ENCODE data around the gene RSPO1. TPM values are rescaled to one million over a fixed set of nuclear protein-coding genes. Genes with fewer than 3 reads are reported as not detected.

RSPO1 gene
- total and polyA plus RNA-seq, 2 of the 13 experiments (the other 11 are each of a cell fraction or from before 2014, with no cell fraction given) = not detected

DNA sequence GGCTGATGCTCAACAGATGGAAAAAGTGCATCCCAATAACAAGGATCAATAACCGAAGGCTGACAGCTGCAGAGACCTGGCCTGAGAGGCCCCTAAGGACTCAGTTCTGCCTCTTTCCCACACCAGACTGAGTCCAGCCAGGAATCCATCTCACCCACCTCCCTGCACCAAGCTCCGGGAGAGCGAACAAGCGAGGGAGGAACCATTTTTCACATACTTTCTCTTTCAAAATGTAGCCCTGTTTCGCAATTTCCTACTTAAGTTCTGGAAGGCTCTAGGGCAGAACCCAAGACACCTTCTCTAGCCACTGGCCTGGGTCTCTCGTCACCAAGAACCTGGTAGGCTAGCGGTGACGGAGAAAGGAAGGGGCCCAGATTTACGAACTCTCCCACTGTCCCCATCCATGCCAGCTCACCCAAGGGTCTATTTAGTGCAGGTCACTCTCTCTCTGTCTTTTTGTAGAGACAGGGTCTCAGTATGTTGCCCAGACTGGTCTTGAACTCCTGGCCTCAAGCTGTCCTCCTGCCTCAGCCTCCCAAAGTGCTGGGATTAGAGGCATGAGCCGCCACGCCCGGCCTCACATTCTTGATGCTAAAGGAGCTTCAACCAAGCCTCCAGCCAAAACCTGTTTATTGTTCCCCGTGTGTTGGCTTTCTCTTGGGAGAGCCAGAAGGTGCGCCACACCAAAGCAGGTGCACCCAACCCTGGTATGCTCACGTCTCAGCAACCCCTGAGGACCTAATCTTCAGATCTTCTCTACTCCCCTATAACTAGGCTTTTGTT is 28.0 kb downstream of the RSPO1 start:
- 28% methylated on average over 11 of the region's 15 CpGs for WGBS (ENCODE audit: low lambda C conversion rate)
- Histone ChIP-seq H3K4me1 (ENCODE audit: insufficient read depth, low read length) (peaks cover 7% of the 10 kb centered on the region; the same call in 1 of the 2 replicates), H3K4me3 (replicated peaks in 1 of 3; ENCODE audit: insufficient read depth in 1 of 3, low read depth in 2 of 3, low read length in 3 of 3) (no peak overlapping the region), H3K9me3 (ENCODE audit: low read length) (no peaks in the 10 kb centered on the region), H3K27me3 (ENCODE audit: control insufficient read depth in 1 of 2, insufficient read depth in 2 of 2, low read length in 2 of 2) (peaks cover 7 to 69% of the 10 kb centered on the region in 2 experiments; a peak in 4 of 5 replicates), H3K27ac (ENCODE audit: extremely low read length, insufficient read depth, low read length) (no peak overlapping the region), H3K4me2 (ENCODE audit: low read depth, low read length) (no peak overlapping the region), H3K9ac (ENCODE audit: insufficient read depth, low read depth, low read length) (no peak overlapping the region), H2AFZ (ENCODE audit: low read length) (no peak overlapping the region), H3K79me2 (ENCODE audit: insufficient read depth, low read length) (no peaks in the 10 kb centered on the region), H3K36me3 (replicated peaks in 1 of 2; ENCODE audit: control insufficient read depth in 1 of 2, insufficient read depth in 2 of 2, low read length in 2 of 2) (no peaks in the 10 kb centered on the region), H4K20me1 (ENCODE audit: insufficient read depth, low read length) (no peaks in the 10 kb centered on the region)
- DNase-seq (ENCODE audit: low spot score) (no peak), FAIRE-seq (no peak), ATAC-seq (no peak)
- BruUV-seq (replicated peaks) = no TSS peak
- intact Hi-C loops (cut with micrococcal nuclease; ENCODE audit: unreplicated experiment) (no loop called here), in situ Hi-C loops (cut with HindIII; ENCODE audit: extremely low pct_ligation_motif_present, low pct_unique_long_range_greater_than_20kb) (loop anchor here (5.0 kb wide), 1 partner anchor 71 kb away; no protein-coding TSS in a partner anchor)
- POLR2A ChIA-PET = no interaction called here
- CTCF ChIA-PET (ENCODE audit: low intra/inter-chr PET ratio, low total read pairs) = interaction anchor here (4.2 kb wide), 1 partner anchor 75 kb away, joined by 56 read pairs; no protein-coding TSS in a partner anchor
- TF ChIP-seq ZNF292 (CRISPR knock-in tag; IDR thresholded peaks at IDR 0.05; ENCODE audit: borderline replicate concordance, low read depth) (no peak), XRCC5 (optimal IDR thresholded peaks at IDR 0.05; ENCODE audit: low read length) (no peak), HOXD1 (CRISPR knock-in tag; IDR thresholded peaks at IDR 0.05) (no peak), ZNF329 (CRISPR knock-in tag; IDR thresholded peaks at IDR 0.05; ENCODE audit: low read depth) (no peak), AHDC1 (CRISPR knock-in tag; IDR thresholded peaks at IDR 0.05; ENCODE audit: borderline replicate concordance) (no peak)
- TF ChIP-seq, protein P1, sequence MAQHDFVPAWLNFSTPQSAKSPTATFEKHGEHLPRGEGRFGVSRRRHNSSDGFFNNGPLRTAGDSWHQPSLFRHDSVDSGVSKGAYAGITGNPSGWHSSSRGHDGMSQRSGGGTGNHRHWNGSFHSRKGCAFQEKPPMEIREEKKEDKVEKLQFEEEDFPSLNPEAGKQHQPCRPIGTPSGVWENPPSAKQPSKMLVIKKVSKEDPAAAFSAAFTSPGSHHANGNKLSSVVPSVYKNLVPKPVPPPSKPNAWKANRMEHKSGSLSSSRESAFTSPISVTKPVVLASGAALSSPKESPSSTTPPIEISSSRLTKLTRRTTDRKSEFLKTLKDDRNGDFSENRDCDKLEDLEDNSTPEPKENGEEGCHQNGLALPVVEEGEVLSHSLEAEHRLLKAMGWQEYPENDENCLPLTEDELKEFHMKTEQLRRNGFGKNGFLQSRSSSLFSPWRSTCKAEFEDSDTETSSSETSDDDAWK (CRISPR knock-in tag; IDR thresholded peaks at IDR 0.05) = no peak
- TF ChIP-seq, protein P2, sequence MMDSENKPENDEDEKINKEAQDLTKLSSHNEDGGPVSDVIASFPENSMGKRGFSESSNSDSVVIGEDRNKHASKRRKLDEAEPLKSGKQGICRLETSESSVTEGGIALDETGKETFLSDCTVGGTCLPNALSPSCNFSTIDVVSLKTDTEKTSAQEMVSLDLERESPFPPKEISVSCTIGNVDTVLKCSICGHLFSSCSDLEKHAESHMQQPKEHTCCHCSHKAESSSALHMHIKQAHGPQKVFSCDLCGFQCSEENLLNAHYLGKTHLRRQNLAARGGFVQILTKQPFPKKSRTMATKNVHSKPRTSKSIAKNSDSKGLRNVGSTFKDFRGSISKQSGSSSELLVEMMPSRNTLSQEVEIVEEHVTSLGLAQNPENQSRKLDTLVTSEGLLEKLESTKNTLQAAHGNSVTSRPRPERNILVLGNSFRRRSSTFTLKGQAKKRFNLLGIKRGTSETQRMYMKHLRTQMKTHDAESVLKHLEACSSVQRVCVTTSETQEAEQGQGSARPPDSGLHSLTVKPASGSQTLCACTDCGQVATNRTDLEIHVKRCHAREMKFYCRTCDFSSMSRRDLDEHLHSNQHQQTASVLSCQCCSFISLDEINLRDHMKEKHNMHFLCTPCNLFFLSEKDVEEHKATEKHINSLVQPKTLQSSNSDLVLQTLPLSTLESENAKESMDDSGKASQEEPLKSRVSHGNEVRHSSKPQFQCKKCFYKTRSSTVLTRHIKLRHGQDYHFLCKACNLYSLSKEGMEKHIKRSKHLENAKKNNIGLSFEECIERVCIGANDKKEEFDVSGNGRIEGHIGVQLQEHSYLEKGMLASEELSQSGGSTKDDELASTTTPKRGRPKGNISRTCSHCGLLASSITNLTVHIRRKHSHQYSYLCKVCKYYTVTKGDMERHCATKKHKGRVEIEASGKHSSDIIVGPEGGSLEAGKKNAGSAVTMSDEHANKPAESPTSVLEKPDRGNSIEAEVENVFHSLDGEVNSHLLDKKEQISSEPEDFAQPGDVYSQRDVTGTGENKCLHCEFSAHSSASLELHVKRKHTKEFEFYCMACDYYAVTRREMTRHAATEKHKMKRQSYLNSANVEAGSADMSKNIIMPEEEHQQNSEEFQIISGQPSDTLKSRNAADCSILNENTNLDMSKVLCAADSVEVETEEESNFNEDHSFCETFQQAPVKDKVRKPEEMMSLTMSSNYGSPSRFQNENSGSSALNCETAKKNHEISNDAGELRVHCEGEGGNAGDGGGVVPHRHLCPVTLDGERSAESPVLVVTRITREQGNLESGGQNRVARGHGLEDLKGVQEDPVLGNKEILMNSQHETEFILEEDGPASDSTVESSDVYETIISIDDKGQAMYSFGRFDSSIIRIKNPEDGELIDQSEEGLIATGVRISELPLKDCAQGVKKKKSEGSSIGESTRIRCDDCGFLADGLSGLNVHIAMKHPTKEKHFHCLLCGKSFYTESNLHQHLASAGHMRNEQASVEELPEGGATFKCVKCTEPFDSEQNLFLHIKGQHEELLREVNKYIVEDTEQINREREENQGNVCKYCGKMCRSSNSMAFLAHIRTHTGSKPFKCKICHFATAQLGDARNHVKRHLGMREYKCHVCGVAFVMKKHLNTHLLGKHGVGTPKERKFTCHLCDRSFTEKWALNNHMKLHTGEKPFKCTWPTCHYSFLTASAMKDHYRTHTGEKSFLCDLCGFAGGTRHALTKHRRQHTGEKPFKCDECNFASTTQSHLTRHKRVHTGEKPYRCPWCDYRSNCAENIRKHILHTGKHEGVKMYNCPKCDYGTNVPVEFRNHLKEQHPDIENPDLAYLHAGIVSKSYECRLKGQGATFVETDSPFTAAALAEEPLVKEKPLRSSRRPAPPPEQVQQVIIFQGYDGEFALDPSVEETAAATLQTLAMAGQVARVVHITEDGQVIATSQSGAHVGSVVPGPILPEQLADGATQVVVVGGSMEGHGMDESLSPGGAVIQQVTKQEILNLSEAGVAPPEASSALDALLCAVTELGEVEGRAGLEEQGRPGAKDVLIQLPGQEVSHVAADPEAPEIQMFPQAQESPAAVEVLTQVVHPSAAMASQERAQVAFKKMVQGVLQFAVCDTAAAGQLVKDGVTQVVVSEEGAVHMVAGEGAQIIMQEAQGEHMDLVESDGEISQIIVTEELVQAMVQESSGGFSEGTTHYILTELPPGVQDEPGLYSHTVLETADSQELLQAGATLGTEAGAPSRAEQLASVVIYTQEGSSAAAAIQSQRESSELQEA (CRISPR knock-in tag; IDR thresholded peaks at IDR 0.05; ENCODE audit: not compliant biosample characterization) = no peak
